Liver (tissue), 9 donors: ENCODE data around the gene PFN1. TPM values are rescaled to one million over a fixed set of nuclear protein-coding genes. Genes with fewer than 3 reads are reported as not detected.

ENCODE experiments used
- DNase-seq: peaks from one replicate; pipeline ENCODE4 v3.0.0-alpha.2; 2017; ENCODE audit warnings: low spot score
- H3K27ac ChIP-seq, 2 donors: one replicate each; pipeline ENCODE4 v1.7.0; 2013; ENCODE audit warnings: inconsistent platforms in 2 of 2, low read length in 2 of 2, control low read depth in 1 of 2, low read depth in 1 of 2, mild to moderate bottlenecking in 1 of 2
- H3K27me3 ChIP-seq, 4 donors: one replicate each; pipeline versions ENCODE4 v1.6.1 to v1.7.0; 2013; ENCODE audit warnings: low read length in 3 of 4, inconsistent platforms in 1 of 4, mild to moderate bottlenecking in 1 of 4, moderate library complexity in 1 of 4; ENCODE audit not compliant: control insufficient read depth in 4 of 4, insufficient read depth in 4 of 4
- H3K36me3 ChIP-seq, 4 donors: one replicate each; pipeline versions ENCODE4 v1.6.1 to v1.7.0; 2013; ENCODE audit warnings: low read length in 3 of 4, mild to moderate bottlenecking in 3 of 4, low read depth in 1 of 4, moderate library complexity in 1 of 4; ENCODE audit not compliant: control insufficient read depth in 4 of 4, insufficient read depth in 3 of 4
- H3K4me1 ChIP-seq, 4 donors: one replicate each; pipeline versions ENCODE4 v1.6.1 to v1.7.0; 2013; ENCODE audit warnings: low read length in 3 of 4, mild to moderate bottlenecking in 3 of 4, moderate library complexity in 1 of 4; ENCODE audit not compliant: control insufficient read depth in 4 of 4, insufficient read depth in 4 of 4
- H3K4me3 ChIP-seq, 3 donors: one replicate each; pipeline versions ENCODE4 v1.6.1 to v1.7.0; 2013; ENCODE audit warnings: low read length in 3 of 3, control low read depth in 1 of 3, low read depth in 1 of 3, mild to moderate bottlenecking in 1 of 3
- H3K9ac ChIP-seq, 2 donors: one replicate each; pipeline ENCODE4 v1.7.0; 2013; ENCODE audit warnings: low read length in 2 of 2, mild to moderate bottlenecking in 2 of 2, moderate library complexity in 2 of 2, control low read depth in 1 of 2, low read depth in 1 of 2
- H3K9me3 ChIP-seq, 4 donors: one replicate each; pipeline versions ENCODE4 v1.6.1 to v1.7.0; 2013; ENCODE audit warnings: low read length in 3 of 4; ENCODE audit not compliant: control insufficient read depth in 4 of 4
- EGR1 ChIP-seq, 2 donors: IDR thresholded peaks; 2 replicates each; pipeline ENCODE4 v1.6.1; 2016 to 2018; ENCODE audit warnings: antibody characterized with exemption in 2 of 2, low read depth in 2 of 2
- FOXA1 ChIP-seq: IDR thresholded peaks from 2 replicates; pipeline ENCODE4 v1.6.1; 2016; ENCODE audit warnings: antibody characterized with exemption
- FOXA2 ChIP-seq: IDR thresholded peaks from 2 replicates; pipeline ENCODE4 v1.6.1; 2016; ENCODE audit warnings: antibody characterized with exemption
- GABPA ChIP-seq, 2 donors: IDR thresholded peaks in 1 of 2; conservative IDR thresholded peaks in 1 of 2; 2 replicates each; pipeline ENCODE4 v1.6.1; 2016; ENCODE audit warnings: antibody characterized with exemption in 2 of 2, mild to moderate bottlenecking in 1 of 2, moderate library complexity in 1 of 2
- HNF4G ChIP-seq: IDR thresholded peaks from 2 replicates; pipeline ENCODE4 v1.6.1; 2016; ENCODE audit warnings: antibody characterized with exemption
- JUND ChIP-seq, 2 donors: IDR thresholded peaks; 2 replicates each; pipeline ENCODE4 v1.6.1; 2016; ENCODE audit warnings: antibody characterized with exemption in 2 of 2
- NR2F2 ChIP-seq: IDR thresholded peaks from 2 replicates; pipeline ENCODE4 v1.6.1; 2016; ENCODE audit warnings: antibody characterized with exemption
- RAD21 ChIP-seq, 2 donors: IDR thresholded peaks; 2 replicates each; pipeline ENCODE4 v1.6.1; 2016; ENCODE audit warnings: antibody characterized with exemption in 2 of 2, mild to moderate bottlenecking in 2 of 2
- RXRA ChIP-seq, 2 donors: IDR thresholded peaks; 2 replicates each; pipeline ENCODE4 v1.6.1; 2017 to 2018; ENCODE audit warnings: antibody characterized with exemption in 2 of 2, mild to moderate bottlenecking in 1 of 2
- SP1 ChIP-seq: IDR thresholded peaks from 2 replicates; pipeline ENCODE4 v1.6.1; 2018; ENCODE audit warnings: antibody characterized with exemption, mild to moderate bottlenecking
- TAF1 ChIP-seq: conservative IDR thresholded peaks from 2 replicates; pipeline ENCODE4 v1.6.1; 2016; ENCODE audit warnings: antibody characterized with exemption, mild to moderate bottlenecking
- YY1 ChIP-seq: IDR thresholded peaks from 2 replicates; pipeline ENCODE4 v1.6.1; 2016; ENCODE audit warnings: antibody characterized with exemption, mild to moderate bottlenecking
- WGBS: extraction: QIAGEN DNeasy Blood & Tissue Kit; methylation state at CpG from one replicate; pipeline ENCODE4 v1.1.7; 2013; 5-methylcytosine and 5-hydroxymethylcytosine counted together
- polyA plus RNA-seq, 2 donors: library from polyadenylated mRNA; stranded (reverse) in 1 of 2; unstranded in 1 of 2; fragments of 200-250 nt in 1 of 2; fragments of >200 nt in 1 of 2; fragmentation: Nextera tagmentation in 1 of 2; extraction: Ambion mirVana in 1 of 2; gene quantifications; one replicate each; pipeline versions ENCODE4 v1.2.1 to v1.2.3, GENCODE V29; 2013 to 2015
- total RNA-seq, 2 donors: library from RNA; depleted of rRNA; stranded (reverse); fragments of >200 nt; gene quantifications; one replicate each; pipeline ENCODE4 v1.2.3, GENCODE V29; 2014
- TF ChIP-seq, protein P1 (sequence below): IDR thresholded peaks from 2 replicates; pipeline ENCODE4 v1.6.1; 2016; ENCODE audit warnings: antibody characterized with exemption
- donor health status: healthy.
- donor health status: healthy.
- donor health status: healthy.
- donor health status: healthy.
- donor health status: healthy.

Gene PFN1
- total and polyA plus RNA-seq, 4 donors: 150 to 672 (median 580) TPM

DNA sequence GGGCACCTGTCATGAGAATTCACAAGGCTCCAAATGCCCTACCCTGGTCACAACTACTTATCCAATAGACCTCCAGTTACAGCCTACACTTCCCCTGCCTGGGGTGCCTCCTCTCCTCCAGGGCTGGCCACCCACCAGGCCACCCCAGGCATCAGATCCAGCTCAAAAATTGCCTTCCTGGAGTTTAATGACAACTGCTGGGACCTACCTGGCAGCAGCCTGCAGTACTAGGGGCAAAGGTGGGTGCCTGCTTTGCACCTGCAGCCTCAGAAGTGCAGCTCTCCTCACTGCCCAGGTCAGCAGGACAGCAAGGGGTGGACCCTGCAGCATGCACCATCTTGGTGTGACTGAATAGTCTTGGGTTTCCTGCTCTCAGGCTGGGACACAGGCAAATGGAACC, 12.7 kb downstream of the PFN1 start:
- H3K9me3 ChIP-seq: no peaks in the 10 kb centered on the region
- no peak overlapping the region for H3K4me3 ChIP-seq
- H3K27ac ChIP-seq: no peak overlapping the region
- no peak for DNase-seq
- TF ChIP-seq TAF1: no peak
- TF ChIP-seq FOXA2: no peak
- TF ChIP-seq HNF4G: no peak
- TF ChIP-seq JUND (IDR thresholded peaks at IDR 0.05): no peak
- TF ChIP-seq SP1: no peak
- TF ChIP-seq RAD21 (IDR thresholded peaks at IDR 0.05): no peak
- no peak for TF ChIP-seq RXRA (IDR thresholded peaks at IDR 0.05)
- TF ChIP-seq EGR1 (IDR thresholded peaks at IDR 0.05; ENCODE audit: low read depth in 2 of 2): no peak
- TF ChIP-seq, protein P1, sequence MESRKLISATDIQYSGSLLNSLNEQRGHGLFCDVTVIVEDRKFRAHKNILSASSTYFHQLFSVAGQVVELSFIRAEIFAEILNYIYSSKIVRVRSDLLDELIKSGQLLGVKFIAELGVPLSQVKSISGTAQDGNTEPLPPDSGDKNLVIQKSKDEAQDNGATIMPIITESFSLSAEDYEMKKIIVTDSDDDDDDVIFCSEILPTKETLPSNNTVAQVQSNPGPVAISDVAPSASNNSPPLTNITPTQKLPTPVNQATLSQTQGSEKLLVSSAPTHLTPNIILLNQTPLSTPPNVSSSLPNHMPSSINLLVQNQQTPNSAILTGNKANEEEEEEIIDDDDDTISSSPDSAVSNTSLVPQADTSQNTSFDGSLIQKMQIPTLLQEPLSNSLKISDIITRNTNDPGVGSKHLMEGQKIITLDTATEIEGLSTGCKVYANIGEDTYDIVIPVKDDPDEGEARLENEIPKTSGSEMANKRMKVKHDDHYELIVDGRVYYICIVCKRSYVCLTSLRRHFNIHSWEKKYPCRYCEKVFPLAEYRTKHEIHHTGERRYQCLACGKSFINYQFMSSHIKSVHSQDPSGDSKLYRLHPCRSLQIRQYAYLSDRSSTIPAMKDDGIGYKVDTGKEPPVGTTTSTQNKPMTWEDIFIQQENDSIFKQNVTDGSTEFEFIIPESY: no peak
- no peak for TF ChIP-seq NR2F2
- no peak for TF ChIP-seq FOXA1
- H3K4me1 ChIP-seq: peaks cover 8 to 29% (median 18%) of the 10 kb centered on the region in 4 donors
- H3K36me3 ChIP-seq: peaks cover 1 to 15% (median 7%) of the 10 kb centered on the region in 4 donors
- H3K27me3 ChIP-seq: no peaks in the 10 kb centered on the region
- H3K9ac ChIP-seq: no peak overlapping the region

DNA sequence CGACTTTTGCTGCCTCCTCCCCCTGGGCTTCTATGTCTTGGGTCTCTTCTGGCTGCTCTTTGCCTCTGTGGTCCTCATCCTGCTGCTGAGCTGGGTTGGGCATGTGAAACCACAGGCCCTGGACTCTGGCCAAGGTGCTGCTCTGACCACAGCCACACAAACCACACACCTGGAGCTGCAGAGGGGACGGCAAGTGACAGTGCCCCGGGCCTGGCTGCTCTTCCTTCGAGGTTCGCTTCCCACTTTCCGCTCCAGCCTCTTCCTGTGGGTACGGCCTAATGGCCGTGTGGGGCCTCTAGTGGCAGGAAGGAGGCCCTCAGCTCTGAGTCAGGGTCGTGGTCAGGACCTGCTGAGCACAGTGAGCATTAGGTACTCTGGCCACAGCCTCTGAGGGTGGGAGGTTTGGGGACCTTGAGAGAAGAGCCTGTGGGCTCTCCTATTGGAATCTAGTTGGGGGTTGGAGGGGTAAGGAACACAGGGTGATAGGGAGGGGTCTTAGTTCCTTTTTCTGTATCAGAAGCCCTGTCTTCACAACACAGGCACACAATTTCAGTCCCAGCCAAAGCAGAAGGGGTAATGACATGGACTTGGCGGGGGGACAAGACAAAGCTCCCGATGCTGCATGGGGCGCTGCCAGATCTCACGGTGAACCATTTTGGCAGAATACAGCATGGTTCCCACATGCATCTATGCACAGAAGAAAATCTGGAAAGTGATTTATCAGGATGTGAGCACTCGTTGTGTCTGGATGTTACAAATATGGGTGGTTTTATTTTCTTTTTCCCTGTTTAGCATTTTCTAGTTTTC, 14.0 kb downstream of the PFN1 start:
- TF ChIP-seq NR2F2 (no peak), FOXA2 (no peak), YY1 (no peak), SP1 (no peak), RAD21 (IDR thresholded peaks at IDR 0.05) (peak; percentile 44 to 67), GABPA (IDR thresholded peaks at IDR 0.05 in 1 of 2, conservative IDR thresholded peaks at IDR 0.05 in 1 of 2) (no peak)
- no peaks in the 10 kb centered on the region for H3K27me3 ChIP-seq
- H3K9ac ChIP-seq: no peak overlapping the region
- WGBS: 24% methylated on average over 14 of the region's 14 CpGs
- peaks cover 8 to 25% (median 18%) of the 10 kb centered on the region in 4 donors for H3K4me1 ChIP-seq
- DNase-seq: no peak
- H3K4me3 ChIP-seq: no peak overlapping the region
- H3K9me3 ChIP-seq: no peaks in the 10 kb centered on the region
- H3K36me3 ChIP-seq: peaks cover 1 to 15% (median 8%) of the 10 kb centered on the region in 4 donors
- peak overlapping the region in 1 of 2 donors; percentile 19 for H3K27ac ChIP-seq

DNA sequence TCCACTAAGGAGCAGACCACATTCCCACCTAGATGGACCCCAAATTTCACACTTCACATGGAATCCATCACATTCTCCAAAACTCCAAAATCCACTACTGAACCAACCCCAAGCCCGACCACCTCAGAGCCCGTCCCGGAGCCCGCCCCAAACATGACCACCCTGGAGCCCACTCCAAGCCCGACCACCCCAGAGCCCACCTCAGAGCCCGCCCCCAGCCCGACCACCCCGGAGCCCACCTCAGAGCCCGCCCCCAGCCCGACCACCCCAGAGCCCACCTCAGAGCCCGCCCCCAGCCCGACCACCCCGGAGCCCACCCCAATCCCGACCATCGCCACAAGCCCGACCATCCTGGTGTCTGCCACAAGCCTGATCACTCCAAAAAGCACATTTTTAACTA, 14.7 kb downstream of the PFN1 start:
- Histone ChIP-seq H3K9ac (no peak overlapping the region), H3K27ac (no peak overlapping the region), H3K9me3 (no peaks in the 10 kb centered on the region), H3K4me1 (peaks cover 3 to 17% (median 11%) of the 10 kb centered on the region in 4 donors), H3K4me3 (no peak overlapping the region), H3K36me3 (peaks cover 1 to 15% (median 8%) of the 10 kb centered on the region in 4 donors), H3K27me3 (no peaks in the 10 kb centered on the region)
- TF ChIP-seq NR2F2: no peak
- TF ChIP-seq YY1: no peak
- DNase-seq: no peak
- 85% methylated on average over 16 of the region's 16 CpGs for WGBS
